HG02970 (cell line): ENCODE measurements around the gene COL4A6.
"Not testable (repeated sequence)": the region's sequence is repeated elsewhere in the genome, so short reads cannot be mapped to it uniquely, and the experiment has no call there.

Source experiments
- ATAC-seq: cut with Tn5 transposase; IDR thresholded peaks from one replicate; pipeline ENCODE4 v1.9.1; 2021; ENCODE audit warnings: mild to moderate bottlenecking, moderate library complexity, moderate number of reproducible peaks; ENCODE audit not compliant: unreplicated experiment, low FRiP score

Gene COL4A6

GRCh38 chrX:108412783-108413182 lies 25.4 kb downstream of the COL4A6 start:
- no peak for ATAC-seq

- no peak for ATAC-seq
These were observed 38.6 kb downstream of the COL4A6 start for GRCh38 chrX:108399418-108400165.

GRCh38 chrX:108397627-108398391 lies 40.4 kb downstream of the COL4A6 start:
- no peak for ATAC-seq

- no peak for ATAC-seq
These were observed 41.2 kb downstream of the COL4A6 start for GRCh38 chrX:108396986-108397385.

GRCh38 chrX:108396188-108396891 lies 41.9 kb downstream of the COL4A6 start:
- ATAC-seq: no peak

- ATAC-seq: not testable (repeated sequence)
These were observed 47.1 kb downstream of the COL4A6 start for GRCh38 chrX:108390976-108391717.

GRCh38 chrX:108384783-108385182 lies 53.4 kb downstream of the COL4A6 start:
- ATAC-seq: no peak

GRCh38 chrX:108380222-108380621 lies 58.0 kb downstream of the COL4A6 start:
- ATAC-seq: no peak

GRCh38 chrX:108376821-108377220 lies 61.4 kb downstream of the COL4A6 start:
- ATAC-seq: not testable (repeated sequence)

GRCh38 chrX:108375591-108375990 lies 62.6 kb downstream of the COL4A6 start:
- ATAC-seq: not testable (repeated sequence)

GRCh38 chrX:108366644-108367406 lies 71.4 kb downstream of the COL4A6 start:
- ATAC-seq: no peak

- no peak for ATAC-seq
These were observed 76.2 kb downstream of the COL4A6 start for GRCh38 chrX:108362026-108362425.

GRCh38 chrX:108361316-108361715 lies 76.9 kb downstream of the COL4A6 start:
- no peak for ATAC-seq

GRCh38 chrX:108359806-108360602 lies 78.2 kb downstream of the COL4A6 start:
- no peak for ATAC-seq

GRCh38 chrX:108353452-108353851 lies 84.8 kb downstream of the COL4A6 start:
- ATAC-seq: no peak

- no peak for ATAC-seq
These were observed 89.0 kb downstream of the COL4A6 start for GRCh38 chrX:108349210-108349609.

- no peak for ATAC-seq
These were observed 89.7 kb downstream of the COL4A6 start for GRCh38 chrX:108348525-108348924.

- no peak for ATAC-seq
These were observed 90.4 kb downstream of the COL4A6 start for GRCh38 chrX:108347800-108348199.

GRCh38 chrX:108344216-108344615 lies 94.0 kb downstream of the COL4A6 start:
- ATAC-seq: no peak
